GM04504 (cell line): Measurements from ENCODE around the gene RBCK1.
"Not testable (repeated sequence)": the region's sequence is repeated elsewhere in the genome, so short reads cannot be mapped to it uniquely, and the experiment has no call there.

Experiments used
- DNase-seq: peaks from one replicate; pipeline ENCODE4 v3.0.0-alpha.2; 2012; ENCODE audit warnings: low read depth

Gene RBCK1

DNA sequence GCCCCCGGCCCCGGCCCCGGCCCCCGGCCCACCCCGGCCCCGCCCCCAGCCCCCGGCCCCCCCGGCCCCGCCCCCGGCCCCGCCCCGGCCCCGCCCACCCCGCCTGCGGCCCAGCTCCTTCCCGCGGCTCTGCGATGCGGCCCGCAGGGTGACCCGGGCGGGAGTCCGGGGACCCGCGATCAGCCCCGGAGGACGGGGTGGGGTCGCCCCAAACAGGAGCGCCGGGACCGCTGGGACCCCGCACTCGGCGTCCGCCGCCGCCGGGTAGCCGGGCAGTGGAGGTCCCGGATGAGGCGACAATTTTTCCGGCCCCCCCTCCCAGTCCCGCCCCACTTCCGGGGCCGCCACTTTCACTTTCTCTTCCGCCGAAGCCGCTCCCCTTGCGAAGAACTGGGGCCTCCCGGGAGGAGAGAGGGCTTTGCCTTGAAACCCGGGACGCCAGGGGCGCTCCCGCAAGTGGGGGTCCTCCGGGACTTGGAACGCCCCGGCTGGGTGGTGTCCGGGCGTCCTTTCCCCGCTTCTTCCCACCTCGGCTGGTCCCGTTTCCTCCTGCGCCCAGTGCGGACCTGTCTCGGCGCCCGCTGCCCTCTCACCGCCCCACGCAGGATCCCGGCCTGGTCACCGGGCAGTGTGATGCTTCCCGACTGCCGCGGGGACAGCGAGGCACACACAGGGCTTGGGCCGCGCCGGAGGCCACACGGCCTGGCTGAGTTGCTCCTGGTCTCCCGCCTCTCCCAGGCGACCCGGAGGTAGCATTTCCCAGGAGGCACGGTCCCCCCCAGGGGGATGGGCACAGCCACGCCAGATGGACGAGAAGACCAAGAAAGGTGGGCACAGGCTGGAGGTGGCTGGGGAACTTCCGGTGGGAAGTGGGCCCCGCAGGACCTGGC is at the start of gene RBCK1:
TSS of gene RBCK1 (plus strand) at position 347 of the 890 bp plus-strand sequence. CDS start at position 806, 459 bp downstream.
- DNase-seq: peak; percentile 64

DNA sequence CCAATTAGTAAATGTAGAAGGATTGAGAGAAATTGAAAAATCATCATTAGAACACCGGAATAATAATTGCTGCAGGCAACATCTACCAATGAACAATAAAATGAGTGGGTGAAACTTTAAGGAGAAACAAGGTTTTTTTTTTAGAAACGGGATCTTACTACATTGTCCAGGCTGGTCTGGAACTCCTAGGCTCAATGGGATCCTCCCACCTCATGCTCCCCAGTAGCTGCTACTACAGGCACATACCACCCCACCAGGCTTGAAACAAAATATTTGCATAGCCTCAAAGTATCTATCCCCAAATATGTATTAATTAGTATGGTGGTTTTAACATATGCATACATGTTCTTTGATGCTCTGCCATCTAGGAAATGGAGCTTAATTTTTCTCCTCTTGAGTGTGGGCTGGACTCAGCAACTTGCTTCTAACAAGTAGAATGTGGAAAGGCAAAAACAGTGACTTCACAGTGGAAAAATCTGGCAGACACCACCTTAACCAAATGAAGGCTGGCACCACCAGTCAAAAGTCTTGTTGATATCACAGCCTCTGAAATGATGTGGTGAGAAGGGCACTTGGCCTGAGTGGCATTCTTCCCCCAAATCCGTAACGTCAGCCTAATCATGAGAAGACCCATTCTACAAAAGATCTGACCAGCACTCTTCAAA is 49.1 kb upstream of the RBCK1 start:
- DNase-seq: no peak

DNA sequence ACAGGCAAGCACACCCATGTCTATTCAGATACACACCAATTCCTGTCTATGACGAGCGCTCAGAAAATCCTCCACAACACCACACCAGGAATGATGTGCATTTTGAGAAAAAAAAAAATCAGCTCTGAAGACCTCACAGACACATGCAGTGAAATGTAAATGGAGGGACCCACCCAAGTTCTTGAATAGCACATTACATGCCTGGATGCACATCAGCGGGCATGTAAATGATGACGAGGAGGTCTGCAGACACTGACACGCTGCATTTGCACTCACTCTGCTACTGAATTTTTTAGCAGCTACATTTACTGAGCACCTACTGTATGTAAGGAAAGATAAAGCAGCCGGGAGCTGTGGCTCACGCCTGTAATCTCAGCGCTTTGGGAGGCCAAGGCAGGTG is 46.5 kb upstream of the RBCK1 start:
- no peak for DNase-seq

GRCh38 chr20:362271-363254 is 45.5 kb upstream of the RBCK1 start:
- peak; percentile 83 for DNase-seq

DNA sequence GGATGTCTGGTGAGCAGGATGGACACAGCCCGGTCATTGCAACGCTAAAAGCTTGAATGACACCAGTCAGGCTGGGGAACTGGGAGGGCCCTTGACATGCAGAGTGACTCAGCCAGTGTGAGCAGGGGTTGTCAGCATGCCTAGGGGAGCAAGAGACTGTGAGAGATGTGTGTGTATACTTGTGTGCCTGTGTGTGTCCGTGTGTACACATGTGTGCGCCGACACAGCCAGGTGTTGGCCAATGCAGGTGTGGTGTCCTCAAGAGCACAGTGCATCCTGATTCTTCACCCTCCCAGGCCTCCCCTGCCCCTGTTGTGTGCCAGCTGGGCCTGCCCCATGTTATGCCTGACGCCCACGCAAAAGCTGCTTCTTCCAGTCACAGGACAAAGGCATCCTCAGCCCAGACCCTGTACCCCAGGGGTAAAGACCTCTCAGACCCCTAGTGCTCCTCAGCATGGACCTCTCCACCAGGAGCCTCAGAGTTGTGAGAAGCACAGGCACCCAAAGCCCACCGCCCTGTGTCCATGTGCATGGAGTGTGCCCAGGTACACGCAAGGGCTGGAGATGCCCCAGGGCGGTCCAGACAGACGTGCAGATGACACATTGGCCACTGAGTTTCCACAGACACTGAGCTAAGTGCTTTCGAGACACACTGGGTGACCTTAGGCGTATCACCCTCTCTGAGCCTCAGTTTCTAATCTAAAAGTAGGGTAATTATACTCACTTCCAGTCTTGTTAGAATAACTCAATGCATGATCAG is 44.6 kb upstream of the RBCK1 start:
- DNase-seq: no peak

GRCh38 chr20:364905-365794 is 42.9 kb upstream of the RBCK1 start:
- no peak for DNase-seq

DNA sequence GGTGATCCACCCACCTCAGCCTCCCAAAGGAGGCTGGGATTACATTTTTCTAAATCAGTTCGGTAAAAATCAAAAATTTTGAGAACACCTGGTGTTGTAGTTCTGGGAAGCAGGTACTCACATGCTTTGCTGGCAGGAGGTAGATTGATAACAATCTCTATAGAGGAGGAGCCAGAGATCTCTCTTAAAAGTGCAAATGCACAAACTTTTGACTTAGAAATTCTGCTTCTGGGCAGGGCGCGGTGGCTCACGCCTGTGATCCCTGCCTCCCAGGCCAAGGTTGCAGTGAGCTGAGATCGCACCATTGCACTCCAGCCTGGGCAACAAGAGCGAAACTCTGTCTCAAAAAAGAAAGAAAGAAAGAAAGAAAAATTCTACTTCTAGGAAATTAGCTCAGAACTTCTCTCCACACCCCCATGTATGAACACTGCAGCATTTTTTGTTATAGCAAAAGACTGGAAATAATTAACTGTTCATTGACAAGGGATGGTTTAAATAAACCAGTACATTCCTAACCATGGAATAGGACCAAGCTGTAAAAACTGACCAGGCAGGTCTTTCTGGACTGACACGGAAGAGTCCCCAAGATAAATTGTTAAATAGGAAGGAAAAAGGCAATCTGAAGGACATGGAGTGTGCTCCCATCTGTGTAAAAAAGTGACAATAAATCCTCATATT is 41.9 kb upstream of the RBCK1 start:
- DNase-seq: no peak

DNA sequence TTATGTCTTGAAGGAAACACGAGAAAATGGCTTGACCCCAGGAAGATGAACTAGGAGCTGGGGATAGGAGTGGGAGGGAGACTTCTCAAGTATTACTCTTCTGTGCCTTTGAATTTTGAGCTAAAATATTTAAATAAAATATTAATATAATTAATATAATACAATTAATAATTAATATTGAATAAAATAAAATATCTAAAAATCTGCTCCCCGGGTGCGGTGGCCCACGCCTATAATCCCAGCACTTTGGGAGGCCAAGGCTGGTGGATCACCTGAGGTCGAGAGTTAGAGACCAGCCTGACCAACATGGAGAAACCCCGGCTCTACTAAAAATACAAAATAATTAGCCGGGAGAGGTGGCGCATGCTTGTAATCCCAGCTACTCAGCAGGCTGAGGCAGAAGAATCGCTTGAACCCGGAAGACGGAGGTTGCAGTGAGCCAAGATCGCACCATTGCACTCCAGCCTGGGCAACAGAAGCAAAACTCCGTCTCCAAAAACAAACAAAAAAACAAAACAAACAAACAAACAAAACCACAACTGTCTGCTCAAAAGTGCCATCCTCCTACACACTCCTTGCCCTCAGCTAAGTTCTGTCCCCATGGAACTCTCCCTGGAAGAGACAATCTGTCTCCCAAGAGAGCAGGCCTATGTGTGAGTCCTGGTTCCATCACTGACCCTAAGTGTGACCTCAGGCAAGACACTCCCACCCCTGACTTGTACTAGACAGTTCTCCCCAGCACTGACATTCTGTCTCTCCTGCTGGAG is 41.2 kb upstream of the RBCK1 start:
- DNase-seq: no peak

DNA sequence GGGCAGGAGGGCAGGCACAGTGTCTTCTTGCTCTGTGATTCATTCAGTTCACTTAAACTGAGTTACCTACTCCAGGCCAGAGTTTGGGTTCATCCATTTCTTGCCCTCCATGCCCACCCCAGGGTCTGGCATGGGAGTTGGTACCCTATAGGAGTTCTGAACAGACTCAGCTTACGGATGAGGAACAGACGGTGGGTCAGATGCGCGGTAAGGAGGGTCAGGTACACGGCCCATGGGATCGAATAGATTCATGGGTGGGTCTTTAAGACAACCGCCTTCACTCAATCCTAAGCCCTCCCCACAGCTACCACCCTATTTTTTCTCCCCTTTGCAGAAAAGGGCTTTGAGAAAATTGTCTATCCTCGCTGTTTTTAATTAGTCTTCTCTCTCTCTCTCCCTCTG is 40.6 kb upstream of the RBCK1 start:
- DNase-seq: no peak

DNA sequence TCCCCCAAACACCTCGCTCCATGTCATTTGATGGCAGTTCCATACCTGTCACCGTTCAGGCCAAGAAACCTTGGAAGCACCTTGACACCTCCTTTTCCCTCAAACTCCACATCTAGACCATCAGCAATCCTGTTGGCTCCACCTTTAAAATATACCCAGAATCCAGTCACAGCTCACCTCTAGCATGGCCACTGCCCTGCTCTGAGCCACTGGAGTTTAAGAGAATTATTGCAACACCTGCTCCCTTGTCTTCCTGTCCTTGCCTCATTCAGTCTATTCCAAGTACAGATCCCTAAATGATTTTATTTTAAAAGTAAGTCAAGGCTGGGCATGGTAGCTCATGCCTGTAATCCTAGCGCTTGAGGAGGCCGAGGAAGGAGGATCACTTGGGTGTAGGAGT is 39.2 kb upstream of the RBCK1 start:
- no peak for DNase-seq

DNA sequence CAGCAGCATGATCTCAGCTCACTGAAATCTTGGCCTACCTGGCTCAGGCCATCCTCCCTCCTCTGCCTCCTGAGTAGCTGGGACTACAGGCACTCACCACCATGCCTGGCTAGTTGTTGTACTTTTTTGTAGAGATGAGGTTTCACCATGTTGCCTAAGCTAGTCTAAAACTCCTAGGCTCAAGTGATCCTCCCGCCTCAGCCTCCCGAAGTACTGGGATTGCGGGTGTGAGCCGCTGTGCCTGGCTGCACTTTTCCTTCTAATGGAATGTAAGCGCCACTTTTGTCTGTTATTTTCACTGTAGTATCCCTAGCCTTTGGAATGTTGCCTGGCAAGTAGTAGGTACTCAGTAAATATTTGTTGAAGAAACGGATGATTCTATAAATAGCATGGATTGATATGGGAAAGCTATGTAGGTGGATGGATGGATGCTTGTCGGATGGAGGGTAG is 37.9 kb upstream of the RBCK1 start:
- no peak for DNase-seq

- no peak for DNase-seq
Observed at GRCh38 chr20:370977-371754, 36.9 kb upstream of the RBCK1 start.

GRCh38 chr20:371755-372542 is 36.1 kb upstream of the RBCK1 start:
- peak; percentile 88 for DNase-seq

GRCh38 chr20:372543-373082 is 35.5 kb upstream of the RBCK1 start:
- not testable (repeated sequence) for DNase-seq

GRCh38 chr20:373171-373890 is 34.8 kb upstream of the RBCK1 start:
- DNase-seq: no peak

DNA sequence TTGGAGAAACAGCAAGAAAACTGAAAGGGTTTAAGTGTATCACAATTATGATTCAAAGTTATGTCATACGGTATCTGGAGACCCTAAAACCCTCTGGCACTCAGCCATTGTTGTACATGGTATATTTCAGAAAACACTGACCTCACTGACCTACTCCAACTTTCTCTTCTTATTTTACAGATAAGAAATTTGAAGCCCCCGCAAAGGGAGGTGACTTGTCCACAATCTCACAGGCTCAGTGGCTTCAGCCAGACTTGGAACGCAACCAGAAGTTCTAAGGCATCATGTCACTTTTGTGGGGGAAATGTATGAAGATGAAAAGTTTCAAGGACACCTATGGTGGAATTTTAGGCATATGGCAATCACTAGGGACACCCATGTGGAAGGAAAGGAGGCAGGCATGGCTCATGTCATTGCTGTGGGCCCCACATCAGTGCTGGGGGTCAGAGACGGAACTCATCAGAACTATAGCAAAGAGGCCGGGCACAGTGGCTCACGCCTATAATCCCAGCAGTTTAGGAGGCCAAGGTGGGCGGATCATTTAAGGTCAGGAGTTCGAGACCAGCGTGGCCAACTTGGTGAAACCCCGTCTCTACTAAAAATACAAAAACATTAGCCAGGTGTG is 32.7 kb upstream of the RBCK1 start:
- DNase-seq: no peak
